HepG2 (cell line): Measurements from ENCODE around the gene NOL4L. TPM values are rescaled to one million over a fixed set of nuclear protein-coding genes. Genes with fewer than 3 reads are reported as not detected.

Experiments
- FOXA3 ChIP-seq: IDR thresholded peaks from 2 replicates; pipeline ENCODE4 v1.6.1; 2016; ENCODE audit warnings: missing genetic modification reagents, missing compliant biosample characterization
- HDAC1 ChIP-seq: sonication (generic); formaldehyde crosslinking; IDR thresholded peaks from 2 replicates; pipeline ENCODE4 v1.5.1; 2020; ENCODE audit warnings: mild to moderate bottlenecking, missing genetic modification reagents
- HMG20A ChIP-seq: IDR thresholded peaks from 2 replicates; pipeline ENCODE4 v1.6.1; 2016; ENCODE audit warnings: borderline replicate concordance
- PAXIP1 ChIP-seq: sonication (generic); formaldehyde crosslinking; conservative IDR thresholded peaks from 2 replicates; pipeline ENCODE4 v1.4.0; 2020; ENCODE audit warnings: mild to moderate bottlenecking, missing genetic modification reagents, moderate library complexity
- RBM39 ChIP-seq: fragments of 200-400 bp; formaldehyde crosslinking; IDR thresholded peaks from one replicate; pipeline ENCODE4 v1.6.1; 2018; ENCODE audit warnings: antibody characterized with exemption, mild to moderate bottlenecking, low read depth, low read length; ENCODE audit not compliant: poor library complexity, severe bottlenecking
- TCF7 ChIP-seq: sonication (generic); IDR thresholded peaks from 2 replicates; pipeline ENCODE4 v1.6.1; 2016; ENCODE audit warnings: antibody characterized with exemption, low read depth
- TEAD3 ChIP-seq: optimal IDR thresholded peaks from 2 replicates; pipeline ENCODE3; 2016; ENCODE audit warnings: borderline replicate concordance
- ZFP36L1 ChIP-seq: sonication (generic); formaldehyde crosslinking; IDR thresholded peaks from 2 replicates; pipeline ENCODE4 v1.8.0; 2022; ENCODE audit warnings: mild to moderate bottlenecking, missing genetic modification reagents, moderate library complexity
- ZIK1 ChIP-seq: sonication (generic); formaldehyde crosslinking; IDR thresholded peaks from 2 replicates; pipeline ENCODE4 v1.5.0; 2020; ENCODE audit warnings: mild to moderate bottlenecking, low read depth, missing genetic modification reagents, borderline replicate concordance
- ZNF660 ChIP-seq: sonication (generic); formaldehyde crosslinking; IDR thresholded peaks from 2 replicates; pipeline ENCODE4 v1.5.1; 2020; ENCODE audit warnings: mild to moderate bottlenecking, low read depth, missing genetic modification reagents, borderline replicate concordance
- polyA plus RNA-seq, 8 experiments: library from polyadenylated mRNA; depleted of rRNA in 3 of 8; stranded (reverse) in 7 of 8; unstranded in 1 of 8; fragments of >200 nt; fragmentation: Illumina TruSeq in 4 of 8; extraction: Trizol in 4 of 8; gene quantifications; 2 replicates each; pipeline versions ENCODE4 v1.2.1 to v1.2.3, GENCODE V29; 2011 to 2016; ENCODE audit warnings: low read depth in 4 of 8, missing spikeins in 1 of 8, mixed read lengths in 1 of 8; ENCODE audit not compliant: insufficient read depth in 1 of 8
- total RNA-seq, 5 experiments: library from RNA; depleted of rRNA; stranded (reverse); fragments of >200 nt; fragmentation: Illumina TruSeq; extraction: Trizol; gene quantifications; 2 replicates each; pipeline ENCODE4 v1.2.3, GENCODE V29; 2016; ENCODE audit warnings: low read depth in 1 of 5
- TF ChIP-seq, protein P1 (sequence below): IDR thresholded peaks from 2 replicates; pipeline ENCODE4 v1.6.1; 2016; ENCODE audit warnings: low read depth, borderline replicate concordance
- TF ChIP-seq, protein P2 (sequence below), 2 experiments: sonication (generic) in 1 of 2; formaldehyde crosslinking in 1 of 2; IDR thresholded peaks; 2 replicates each; pipeline versions ENCODE4 v1.4.0 to v1.6.1; 2016 to 2020; ENCODE audit warnings: borderline replicate concordance in 1 of 2, low read depth in 1 of 2, mild to moderate bottlenecking in 1 of 2, missing genetic modification reagents in 1 of 2
- TF ChIP-seq, protein P3 (sequence below): sonication (generic); formaldehyde crosslinking; IDR thresholded peaks from 2 replicates; pipeline ENCODE4 v1.4.0; 2020; ENCODE audit warnings: missing genetic modification reagents, borderline replicate concordance
- TF ChIP-seq, protein P4 (sequence below): sonication (generic); formaldehyde crosslinking; IDR thresholded peaks from 2 replicates; pipeline ENCODE4 v1.8.1; 2023; ENCODE audit warnings: mild to moderate bottlenecking, missing genetic modification reagents

NOL4L gene
- total and polyA plus RNA-seq, 2 of the 13 experiments (the other 11 are each of a cell fraction or from before 2014, with no cell fraction given) = 16.6 to 35.4 TPM

GRCh38 chr20:32510601-32511357, 74.4 kb downstream of the NOL4L start (continued):
- TF ChIP-seq, protein P1, sequence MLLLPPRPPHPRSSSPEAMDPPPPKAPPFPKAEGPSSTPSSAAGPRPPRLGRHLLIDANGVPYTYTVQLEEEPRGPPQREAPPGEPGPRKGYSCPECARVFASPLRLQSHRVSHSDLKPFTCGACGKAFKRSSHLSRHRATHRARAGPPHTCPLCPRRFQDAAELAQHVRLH (CRISPR knock-in tag) = no peak
- TF ChIP-seq, protein P2, sequence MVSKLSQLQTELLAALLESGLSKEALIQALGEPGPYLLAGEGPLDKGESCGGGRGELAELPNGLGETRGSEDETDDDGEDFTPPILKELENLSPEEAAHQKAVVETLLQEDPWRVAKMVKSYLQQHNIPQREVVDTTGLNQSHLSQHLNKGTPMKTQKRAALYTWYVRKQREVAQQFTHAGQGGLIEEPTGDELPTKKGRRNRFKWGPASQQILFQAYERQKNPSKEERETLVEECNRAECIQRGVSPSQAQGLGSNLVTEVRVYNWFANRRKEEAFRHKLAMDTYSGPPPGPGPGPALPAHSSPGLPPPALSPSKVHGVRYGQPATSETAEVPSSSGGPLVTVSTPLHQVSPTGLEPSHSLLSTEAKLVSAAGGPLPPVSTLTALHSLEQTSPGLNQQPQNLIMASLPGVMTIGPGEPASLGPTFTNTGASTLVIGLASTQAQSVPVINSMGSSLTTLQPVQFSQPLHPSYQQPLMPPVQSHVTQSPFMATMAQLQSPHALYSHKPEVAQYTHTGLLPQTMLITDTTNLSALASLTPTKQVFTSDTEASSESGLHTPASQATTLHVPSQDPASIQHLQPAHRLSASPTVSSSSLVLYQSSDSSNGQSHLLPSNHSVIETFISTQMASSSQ (IDR thresholded peaks at IDR 0.05; ENCODE audit: low read depth) = no peak
- TF ChIP-seq, protein P2 (CRISPR knock-in tag; IDR thresholded peaks at IDR 0.05; ENCODE audit: borderline replicate concordance) = no peak
- TF ChIP-seq, protein P3, sequence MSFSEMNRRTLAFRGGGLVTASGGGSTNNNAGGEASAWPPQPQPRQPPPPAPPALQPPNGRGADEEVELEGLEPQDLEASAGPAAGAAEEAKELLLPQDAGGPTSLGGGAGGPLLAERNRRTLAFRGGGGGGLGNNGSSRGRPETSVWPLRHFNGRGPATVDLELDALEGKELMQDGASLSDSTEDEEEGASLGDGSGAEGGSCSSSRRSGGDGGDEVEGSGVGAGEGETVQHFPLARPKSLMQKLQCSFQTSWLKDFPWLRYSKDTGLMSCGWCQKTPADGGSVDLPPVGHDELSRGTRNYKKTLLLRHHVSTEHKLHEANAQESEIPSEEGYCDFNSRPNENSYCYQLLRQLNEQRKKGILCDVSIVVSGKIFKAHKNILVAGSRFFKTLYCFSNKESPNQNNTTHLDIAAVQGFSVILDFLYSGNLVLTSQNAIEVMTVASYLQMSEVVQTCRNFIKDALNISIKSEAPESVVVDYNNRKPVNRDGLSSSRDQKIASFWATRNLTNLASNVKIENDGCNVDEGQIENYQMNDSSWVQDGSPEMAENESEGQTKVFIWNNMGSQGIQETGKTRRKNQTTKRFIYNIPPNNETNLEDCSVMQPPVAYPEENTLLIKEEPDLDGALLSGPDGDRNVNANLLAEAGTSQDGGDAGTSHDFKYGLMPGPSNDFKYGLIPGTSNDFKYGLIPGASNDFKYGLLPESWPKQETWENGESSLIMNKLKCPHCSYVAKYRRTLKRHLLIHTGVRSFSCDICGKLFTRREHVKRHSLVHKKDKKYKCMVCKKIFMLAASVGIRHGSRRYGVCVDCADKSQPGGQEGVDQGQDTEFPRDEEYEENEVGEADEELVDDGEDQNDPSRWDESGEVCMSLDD = peak; percentile 57; the same call in 1 of the 2 replicates
- TF ChIP-seq ZFP36L1 (0 out of 2 replicates have a peak, but pooled peaks have one; percentile 34), PAXIP1 (CRISPR knock-in tag) (peak; percentile 45; the same call in 1 of the 2 replicates), HMG20A (CRISPR knock-in tag) (peak; percentile 33; the same call in 1 of the 2 replicates), RBM39 (no peak), ZIK1 (0 out of 2 replicates have a peak, but pooled peaks have one; percentile 63), TCF7 (peak; percentile 64), TEAD3 (CRISPR knock-in tag) (peak; percentile 10), HDAC1 (CRISPR knock-in tag) (0 out of 2 replicates have a peak, but pooled peaks have one; percentile 22), ZNF660 (CRISPR knock-in tag) (no peak), FOXA3 (CRISPR knock-in tag) (peak; percentile 68)
- TF ChIP-seq, protein P4, sequence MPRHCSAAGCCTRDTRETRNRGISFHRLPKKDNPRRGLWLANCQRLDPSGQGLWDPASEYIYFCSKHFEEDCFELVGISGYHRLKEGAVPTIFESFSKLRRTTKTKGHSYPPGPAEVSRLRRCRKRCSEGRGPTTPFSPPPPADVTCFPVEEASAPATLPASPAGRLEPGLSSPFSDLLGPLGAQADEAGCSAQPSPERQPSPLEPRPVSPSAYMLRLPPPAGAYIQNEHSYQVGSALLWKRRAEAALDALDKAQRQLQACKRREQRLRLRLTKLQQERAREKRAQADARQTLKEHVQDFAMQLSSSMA (CRISPR knock-in tag) = peak; percentile 44; the same call in 1 of the 2 replicates
